Suppressor macrophage treated with lipopolysaccharide for 4 hours (primary cell): Measurements from ENCODE around the gene PRR27.
"Not testable (repeated sequence)": the region's sequence is repeated elsewhere in the genome, so short reads cannot be mapped to it uniquely, and the experiment has no call there.

ENCODE experiments used
- DNase-seq: peaks from one replicate; pipeline ENCODE4 v3.0.0-alpha.2; 2020

Gene PRR27

DNA sequence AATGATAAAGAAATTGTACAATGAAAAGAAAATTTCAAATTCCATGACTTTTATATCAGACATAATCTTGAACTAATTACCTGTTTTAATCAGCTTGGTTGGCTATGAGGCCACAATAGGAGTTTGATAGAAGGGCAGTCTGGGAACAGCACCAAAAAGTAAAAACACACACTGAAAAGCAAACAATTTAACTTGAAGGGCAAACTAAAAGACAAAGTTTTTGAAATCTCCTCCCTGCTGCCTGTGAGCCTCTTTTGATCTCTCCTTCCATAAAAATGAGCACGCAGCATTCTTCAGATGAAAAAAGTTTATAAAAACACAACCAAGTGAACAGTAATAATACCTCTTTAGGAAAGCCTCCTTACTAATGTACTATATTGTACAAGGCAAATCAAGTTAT lies 49.6 kb downstream of the PRR27 start:
- DNase-seq: no peak

DNA sequence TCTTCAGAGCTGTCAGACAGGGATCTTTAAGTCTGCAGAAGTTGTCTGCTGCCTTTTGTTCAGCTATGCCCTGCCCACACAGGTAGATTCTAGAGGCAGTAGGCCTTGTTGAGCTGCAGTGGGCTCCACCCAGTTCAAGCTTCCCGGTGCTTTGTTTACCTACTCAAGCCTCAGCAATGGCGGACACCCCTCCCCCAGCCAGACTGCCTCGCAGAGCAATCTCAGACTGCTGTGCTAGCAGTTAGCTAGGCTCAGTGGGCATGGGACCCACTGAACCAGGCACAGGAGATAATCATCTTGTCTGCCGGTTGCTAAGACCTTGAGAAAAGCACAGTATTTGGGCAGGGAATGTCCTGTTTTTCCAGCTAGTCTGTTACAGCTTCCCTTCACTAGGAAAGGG lies 58.7 kb downstream of the PRR27 start:
- not testable (repeated sequence) for DNase-seq
